Measurements from ENCODE around the gene SHC4.
"Not testable (repeated sequence)": the region's sequence is repeated elsewhere in the genome, so short reads cannot be mapped to it uniquely, and the experiment has no call there.

The SHC4 gene

GRCh38 chr15:48922046-48922445 lies 41.7 kb downstream of the SHC4 start:
- DNase-seq = no peak

- no peak for DNase-seq
These were observed 47.0 kb downstream of the SHC4 start for GRCh38 chr15:48916721-48917120.

GRCh38 chr15:48915861-48916260 lies 47.9 kb downstream of the SHC4 start:
- no peak for DNase-seq

- no peak for DNase-seq
These were observed 49.0 kb downstream of the SHC4 start for GRCh38 chr15:48914717-48915116.

GRCh38 chr15:48913141-48913540 lies 50.6 kb downstream of the SHC4 start:
- no peak for DNase-seq

- DNase-seq = not testable (repeated sequence)
These were observed 53.2 kb downstream of the SHC4 start for GRCh38 chr15:48910554-48910953.

- DNase-seq = not testable (repeated sequence)
These were observed 54.4 kb downstream of the SHC4 start for GRCh38 chr15:48909313-48909712.

- no peak for DNase-seq
These were observed 57.9 kb downstream of the SHC4 start for GRCh38 chr15:48905847-48906246.

- no peak for DNase-seq
These were observed 58.5 kb downstream of the SHC4 start for GRCh38 chr15:48905216-48905615.

- no peak for DNase-seq
These were observed 59.0 kb downstream of the SHC4 start for GRCh38 chr15:48904758-48905157.

GRCh38 chr15:48899793-48900192 lies 63.9 kb downstream of the SHC4 start:
- DNase-seq = no peak

GRCh38 chr15:48898446-48898845 lies 65.3 kb downstream of the SHC4 start:
- no peak for DNase-seq

GRCh38 chr15:48898032-48898431 lies 65.7 kb downstream of the SHC4 start:
- no peak for DNase-seq

- no peak for DNase-seq
These were observed 66.6 kb downstream of the SHC4 start for GRCh38 chr15:48896869-48897814.

- no peak for DNase-seq
These were observed 70.4 kb downstream of the SHC4 start for GRCh38 chr15:48893311-48893710.

GRCh38 chr15:48891232-48891765 lies 72.4 kb downstream of the SHC4 start:
- DNase-seq = no peak

- DNase-seq = no peak
These were observed 73.2 kb downstream of the SHC4 start for GRCh38 chr15:48890375-48890972.

- no peak for DNase-seq
These were observed 73.8 kb downstream of the SHC4 start for GRCh38 chr15:48889925-48890324.

- no peak for DNase-seq
These were observed 74.9 kb downstream of the SHC4 start for GRCh38 chr15:48888836-48889235.

GRCh38 chr15:48888191-48888590 lies 75.5 kb downstream of the SHC4 start:
- DNase-seq = peak in 1 of 2 donors; percentile 24

- no peak for DNase-seq
These were observed 76.6 kb downstream of the SHC4 start for GRCh38 chr15:48887144-48887543.

GRCh38 chr15:48883699-48884098 lies 80.0 kb downstream of the SHC4 start:
- DNase-seq = no peak

- DNase-seq = no peak
These were observed 83.6 kb downstream of the SHC4 start for GRCh38 chr15:48880070-48880634.
